IMR-90 (cell line): ENCODE results near the gene CD9. TPM values are rescaled to one million over a fixed set of nuclear protein-coding genes. Genes with fewer than 3 reads are reported as not detected.

ENCODE experiments used
- ATAC-seq: fragments of 200-7000 bp; cut with Tn5 transposase; 2 replicates; pipeline ENCODE4 v1.9.1; 2020; ENCODE audit warnings: low read depth, mild to moderate bottlenecking, moderate library complexity
- BruUV-seq: library from RNA; stranded (reverse); fragments of 400-500 nt; replicated peaks from 2 replicates; lab custom pipeline; 2021; lab: Mats Ljungman, UMichigan
- CTCF ChIA-PET: fragments of 300-600 bp; formaldehyde crosslinking; extraction: SDS; loops from one replicate; lab custom pipeline; 2021; ENCODE audit warnings: antibody characterized with exemption; lab: Yijun Ruan, JAX
- POLR2A ChIA-PET: fragments of 300-600 bp; sonication (Branson Sonifier 250); formaldehyde crosslinking; loops from one replicate; lab custom pipeline; 2022; ENCODE audit warnings: antibody characterized with exemption; ENCODE audit not compliant: unreplicated experiment; lab: Charles Lee
- DNase-seq: peaks from one replicate; pipeline ENCODE4 v3.0.0; 2013
- H2AFZ ChIP-seq: replicated peaks from 2 replicates; pipeline ENCODE3; 2013; ENCODE audit warnings: low read length, mild to moderate bottlenecking; ENCODE audit not compliant: poor library complexity
- H2AK5ac ChIP-seq: 2 replicates; pipeline ENCODE4 v1.6.1; 2013; ENCODE audit warnings: low read depth, low read length, inconsistent platforms
- H2AK9ac ChIP-seq: replicated peaks from 2 replicates; pipeline ENCODE3; 2013; ENCODE audit warnings: mild to moderate bottlenecking, low read depth, low read length, moderate library complexity; ENCODE audit not compliant: poor library complexity
- H2BK120ac ChIP-seq: 2 replicates; pipeline ENCODE4 v1.6.1; 2013; ENCODE audit warnings: low read depth, low read length, inconsistent platforms
- H2BK15ac ChIP-seq: 3 replicates; pipeline ENCODE4 v1.6.1; 2013; ENCODE audit warnings: low read depth, low read length, inconsistent platforms
- H2BK20ac ChIP-seq: 2 replicates; pipeline ENCODE4 v1.6.1; 2013; ENCODE audit warnings: low read depth, mild to moderate bottlenecking, inconsistent platforms, low read length, moderate library complexity
- H2BK5ac ChIP-seq: 2 replicates; pipeline ENCODE4 v1.6.1; 2013; ENCODE audit warnings: mild to moderate bottlenecking, low read depth, low read length, inconsistent platforms; ENCODE audit not compliant: poor library complexity, severe bottlenecking
- H3K14ac ChIP-seq: replicated peaks from 2 replicates; pipeline ENCODE4 v1.6.1; 2013; ENCODE audit warnings: low read depth, low read length, inconsistent platforms
- H3K18ac ChIP-seq: 2 replicates; pipeline ENCODE4 v1.6.1; 2013; ENCODE audit warnings: low read depth, low read length, control low read depth
- H3K23ac ChIP-seq: 2 replicates; pipeline ENCODE4 v1.6.1; 2013; ENCODE audit warnings: low read depth, low read length, inconsistent platforms
- H3K27ac ChIP-seq: 2 replicates; pipeline ENCODE4 v1.5.1; 2013; ENCODE audit warnings: mild to moderate bottlenecking, control low read depth, low read length; ENCODE audit not compliant: insufficient read depth
- H3K27me3 ChIP-seq: 2 replicates; pipeline ENCODE4 v1.6.1; 2013; ENCODE audit warnings: low read length; ENCODE audit not compliant: control insufficient read depth, insufficient read depth
- H3K36me3 ChIP-seq: 2 replicates; pipeline ENCODE4 v1.6.1; 2013; ENCODE audit warnings: low read length, mixed read lengths; ENCODE audit not compliant: control insufficient read depth, insufficient read depth
- H3K4ac ChIP-seq: 2 replicates; pipeline ENCODE4 v1.6.1; 2013; ENCODE audit warnings: low read depth, low read length, inconsistent platforms
- H3K4me1 ChIP-seq: 2 replicates; pipeline ENCODE4 v1.6.1; 2013; ENCODE audit warnings: low read length, mixed read lengths; ENCODE audit not compliant: control insufficient read depth, insufficient read depth
- H3K4me2 ChIP-seq: 2 replicates; pipeline ENCODE4 v1.6.1; 2013; ENCODE audit warnings: low read depth, mild to moderate bottlenecking, control low read depth, low read length, moderate library complexity
- H3K4me3 ChIP-seq: 2 replicates; pipeline ENCODE4 v1.5.1; 2013; ENCODE audit warnings: low read depth, mild to moderate bottlenecking, control low read depth, low read length, moderate library complexity; ENCODE audit not compliant: insufficient read depth
- H3K56ac ChIP-seq: 2 replicates; pipeline ENCODE4 v1.6.1; 2013; ENCODE audit warnings: low read length, inconsistent platforms; ENCODE audit not compliant: insufficient read depth; ENCODE audit errors: extremely low read depth
- H3K79me1 ChIP-seq, 2 experiments: 2 replicates each; pipeline ENCODE4 v1.6.1; 2013; ENCODE audit warnings: low read length in 2 of 2, inconsistent platforms in 1 of 2, low read depth in 1 of 2
- H3K9ac ChIP-seq: 2 replicates; pipeline ENCODE4 v1.6.1; 2013; ENCODE audit warnings: low read depth, low read length, control low read depth
- H3K9me1 ChIP-seq: 2 replicates; pipeline ENCODE4 v1.6.1; 2013; ENCODE audit warnings: low read length, inconsistent platforms; ENCODE audit not compliant: insufficient read depth
- H3K9me3 ChIP-seq: 2 replicates; pipeline ENCODE4 v1.6.1; 2013; ENCODE audit warnings: low read length; ENCODE audit not compliant: control insufficient read depth, insufficient read depth
- H4K20me1 ChIP-seq: 2 replicates; pipeline ENCODE4 v1.6.1; 2013; ENCODE audit warnings: low read length, inconsistent platforms; ENCODE audit not compliant: insufficient read depth
- H4K5ac ChIP-seq: 2 replicates; pipeline ENCODE4 v1.6.1; 2013; ENCODE audit warnings: mild to moderate bottlenecking, low read depth, low read length, control low read depth
- H4K8ac ChIP-seq, 2 experiments: 2 replicates each; pipeline ENCODE4 v1.6.1; 2013; ENCODE audit warnings: low read depth in 2 of 2, low read length in 2 of 2, control low read depth in 1 of 2, inconsistent platforms in 1 of 2
- H4K91ac ChIP-seq: 2 replicates; pipeline ENCODE4 v1.6.1; 2013; ENCODE audit warnings: low read depth, low read length, inconsistent platforms; ENCODE audit not compliant: insufficient read depth
- BHLHE40 ChIP-seq: fragments of 150-350 bp; IDR thresholded peaks from 2 replicates; pipeline ENCODE4 v1.6.1; 2016; ENCODE audit warnings: mild to moderate bottlenecking, low read depth, low read length
- CEBPB ChIP-seq: IDR thresholded peaks from 2 replicates; pipeline ENCODE4 v1.6.1; 2012; ENCODE audit warnings: low read depth, low read length, improper control_type of control experiment
- CHD1 ChIP-seq: IDR thresholded peaks from 2 replicates; pipeline ENCODE4 v1.6.1; 2012; ENCODE audit warnings: low read depth, low read length, improper control_type of control experiment
- CTCF ChIP-seq: conservative IDR thresholded peaks from 2 replicates; pipeline ENCODE4 v1.5.1; 2012; ENCODE audit warnings: mild to moderate bottlenecking, low read depth, low read length, improper control_type of control experiment
- ELK1 ChIP-seq: fragments of 150-350 bp; IDR thresholded peaks from 2 replicates; pipeline ENCODE4 v1.6.1; 2016; ENCODE audit warnings: low read depth, mild to moderate bottlenecking, low read length, moderate library complexity, borderline replicate concordance
- FOS ChIP-seq: fragments of 150-350 bp; IDR thresholded peaks from 2 replicates; pipeline ENCODE4 v1.6.1; 2016; ENCODE audit warnings: low read depth, low read length
- MAFK ChIP-seq: IDR thresholded peaks from 2 replicates; pipeline ENCODE4 v1.6.1; 2012; ENCODE audit warnings: low read depth, low read length, improper control_type of control experiment
- MAZ ChIP-seq: IDR thresholded peaks from 2 replicates; pipeline ENCODE4 v1.6.1; 2012; ENCODE audit warnings: low read depth, mild to moderate bottlenecking, low read length, improper control_type of control experiment, moderate library complexity, borderline replicate concordance
- MXI1 ChIP-seq: IDR thresholded peaks from 2 replicates; pipeline ENCODE4 v1.6.1; 2012; ENCODE audit warnings: low read depth, mild to moderate bottlenecking, low read length, moderate library complexity, borderline replicate concordance
- NFE2L2 ChIP-seq: fragments of 150-350 bp; IDR thresholded peaks from 2 replicates; pipeline ENCODE4 v1.6.1; 2016; ENCODE audit warnings: low read depth, mild to moderate bottlenecking, low read length
- POLR2A ChIP-seq: IDR thresholded peaks from 2 replicates; pipeline ENCODE4 v1.6.1; 2012; ENCODE audit warnings: mild to moderate bottlenecking, low read depth, low read length
- RAD21 ChIP-seq: IDR thresholded peaks from 2 replicates; pipeline ENCODE4 v1.6.1; 2012; ENCODE audit warnings: low read length, improper control_type of control experiment
- RCOR1 ChIP-seq: IDR thresholded peaks from 2 replicates; pipeline ENCODE4 v1.6.1; 2012; ENCODE audit warnings: mild to moderate bottlenecking, low read length, improper control_type of control experiment; ENCODE audit not compliant: insufficient replicate concordance
- RFX5 ChIP-seq: IDR thresholded peaks from 2 replicates; pipeline ENCODE4 v1.8.0; 2012; ENCODE audit warnings: low read depth, mild to moderate bottlenecking, low read length, moderate library complexity
- SMC3 ChIP-seq: fragments of 150-350 bp; IDR thresholded peaks from 2 replicates; pipeline ENCODE4 v1.6.1; 2016; ENCODE audit warnings: low read depth, mild to moderate bottlenecking, antibody characterized with exemption, low read length, moderate library complexity
- WGBS, 2 experiments: methylation state at CpG; one replicate each; pipeline versions ENCODE4 v1.1.5 to v1.1.7; 2013; ENCODE audit warnings: missing lambda C conversion rate in 2 of 2; ENCODE audit not compliant: insufficient read length in 1 of 2; ENCODE audit errors: extremely low coverage in 2 of 2; 5-methylcytosine and 5-hydroxymethylcytosine counted together
- dilution Hi-C: fragments of 300-500 bp; cut with HindIII; formaldehyde crosslinking; loops from one replicate; pipeline ENCODE4 v1.14.3; 2018; ENCODE audit warnings: low sequenced_read_pairs; ENCODE audit not compliant: unreplicated experiment
- in situ Hi-C: fragments of 300-500 bp; cut with MboI; formaldehyde crosslinking; loops from 3 replicates; pipeline ENCODE4 v1.14.3; 2019; ENCODE audit warnings: low sequenced_read_pairs, inconsistent platforms, mixed read lengths
- intact Hi-C: fragments of 100-400 bp; cut with micrococcal nuclease; formaldehyde crosslinking; loops from 2 replicates; pipeline ENCODE4 v1.10.0; 2022
- polyA plus RNA-seq, 3 experiments: library from polyadenylated mRNA; depleted of rRNA; stranded (reverse); fragments of >200 nt; gene quantifications; 2 replicates each; pipeline ENCODE4 v1.2.3, GENCODE V29; 2012; ENCODE audit warnings: low replicate concordance in 1 of 3
- total RNA-seq: library from RNA; depleted of rRNA; stranded (reverse); fragments of >200 nt; gene quantifications from 2 replicates; pipeline ENCODE4 v1.2.3, GENCODE V29; 2012
- TF ChIP-seq, protein P1 (sequence below): fragments of 150-350 bp; IDR thresholded peaks from 2 replicates; pipeline ENCODE4 v1.6.1; 2017; ENCODE audit warnings: mild to moderate bottlenecking, antibody characterized with exemption, low read length, low read depth

Gene CD9
- total and polyA plus RNA-seq, 2 of the 4 experiments (the other 2 are of a cell fraction), result 48.8 to 70.9 TPM

GRCh38 chr12:6238875-6239274, 38.7 kb downstream of the CD9 start:
- no peak overlapping the region for H3K9ac ChIP-seq
- no peak overlapping the region for H2AK5ac ChIP-seq
- H4K5ac ChIP-seq, result no peak overlapping the region
- no peaks in the 10 kb centered on the region for H4K20me1 ChIP-seq
- ATAC-seq (no peak), DNase-seq (no peak)
- no peak for TF ChIP-seq RCOR1
- TF ChIP-seq MAZ, result no peak
- TF ChIP-seq RAD21, result no peak
- no peak for TF ChIP-seq MXI1
- no peak for TF ChIP-seq MAFK
- TF ChIP-seq CTCF, result no peak
- TF ChIP-seq, protein P1, sequence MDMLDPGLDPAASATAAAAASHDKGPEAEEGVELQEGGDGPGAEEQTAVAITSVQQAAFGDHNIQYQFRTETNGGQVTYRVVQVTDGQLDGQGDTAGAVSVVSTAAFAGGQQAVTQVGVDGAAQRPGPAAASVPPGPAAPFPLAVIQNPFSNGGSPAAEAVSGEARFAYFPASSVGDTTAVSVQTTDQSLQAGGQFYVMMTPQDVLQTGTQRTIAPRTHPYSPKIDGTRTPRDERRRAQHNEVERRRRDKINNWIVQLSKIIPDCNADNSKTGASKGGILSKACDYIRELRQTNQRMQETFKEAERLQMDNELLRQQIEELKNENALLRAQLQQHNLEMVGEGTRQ, result no peak
- no peak for TF ChIP-seq POLR2A
- no peak for TF ChIP-seq ELK1
- no peak for TF ChIP-seq CEBPB
- TF ChIP-seq NFE2L2, result no peak
- no peak for TF ChIP-seq RFX5
- no peak for TF ChIP-seq SMC3
- TF ChIP-seq BHLHE40, result no peak
- no peak for TF ChIP-seq CHD1
- TF ChIP-seq FOS, result no peak
- H2BK120ac ChIP-seq, result no peak overlapping the region
- no peak overlapping the region for H3K4ac ChIP-seq
- CTCF ChIA-PET, result no interaction called here
- H3K4me2 ChIP-seq, result no peak overlapping the region
- no peaks in the 10 kb centered on the region for H3K9me3 ChIP-seq
- H3K79me1 ChIP-seq, result no peaks in the 10 kb centered on the region
- POLR2A ChIA-PET, result no interaction called here
- no peak overlapping the region for H3K23ac ChIP-seq
- no TSS peak for BruUV-seq
- H3K9me1 ChIP-seq, result 0 out of 2 replicates have a peak, but pooled peaks cover 3% of the 10 kb centered on the region
- peaks cover 3% of the 10 kb centered on the region; the same call in 1 of the 2 replicates for H3K4me1 ChIP-seq
- H3K27ac ChIP-seq, result no peak overlapping the region
- no peak overlapping the region for H2AFZ ChIP-seq
- dilution Hi-C loops (no loop called here), in situ Hi-C loops (no loop called here), intact Hi-C loops (no loop called here)
- no peak overlapping the region for H2BK15ac ChIP-seq
- 100% methylated on average over 2 of the region's 3 CpGs; no CpG with 5 or more reads in 1 of the 2 experiments for WGBS, 2 experiments
- H3K27me3 ChIP-seq, result no peaks in the 10 kb centered on the region
- H3K18ac ChIP-seq, result no peak overlapping the region
- no peak overlapping the region for H2BK5ac ChIP-seq
- no peak overlapping the region for H3K14ac ChIP-seq
- no peak overlapping the region for H4K91ac ChIP-seq
- no peak overlapping the region for H4K8ac ChIP-seq
- peaks cover 18% of the 10 kb centered on the region; the same call in 1 of the 2 replicates for H3K36me3 ChIP-seq
- H3K4me3 ChIP-seq, result no peak overlapping the region
- no peak overlapping the region for H3K56ac ChIP-seq
- no peak overlapping the region for H2BK20ac ChIP-seq
- no peak overlapping the region for H2AK9ac ChIP-seq
